KMS-11 (cell line): Measurements from ENCODE around the gene ZDHHC11.

Source experiments
- H2AFZ ChIP-seq: fragments of 200-600 bp; sonication (generic); 2 replicates; pipeline ENCODE4 v1.6.1; 2016; ENCODE audit warnings: antibody characterized with exemption, mixed run types, low read depth
- H3K27ac ChIP-seq: fragments of 200-600 bp; sonication (generic); 2 replicates; pipeline ENCODE4 v1.6.1; 2016; ENCODE audit warnings: mild to moderate bottlenecking, mixed run types
- H3K27me3 ChIP-seq: fragments of 200-600 bp; sonication (generic); 2 replicates; pipeline ENCODE4 v1.6.1; 2017; ENCODE audit warnings: mild to moderate bottlenecking, low read depth, mixed run types, moderate library complexity; ENCODE audit not compliant: insufficient read depth
- H3K36me3 ChIP-seq: fragments of 200-600 bp; sonication (generic); 2 replicates; pipeline ENCODE4 v1.6.1; 2017; ENCODE audit warnings: mild to moderate bottlenecking, mixed run types; ENCODE audit not compliant: insufficient read depth
- H3K4me1 ChIP-seq: fragments of 200-600 bp; sonication (generic); 2 replicates; pipeline ENCODE4 v1.6.1; 2016; ENCODE audit warnings: mild to moderate bottlenecking, low read depth, mixed run types; ENCODE audit not compliant: poor library complexity, severe bottlenecking
- H3K4me2 ChIP-seq: fragments of 200-600 bp; sonication (generic); 2 replicates; pipeline ENCODE4 v1.7.0; 2016; ENCODE audit warnings: mild to moderate bottlenecking, mixed run types
- H3K4me3 ChIP-seq: fragments of 200-600 bp; sonication (generic); IDR thresholded peaks from 2 replicates; pipeline ENCODE4 v1.6.1; 2017; ENCODE audit warnings: low read depth, low read length, mixed read lengths; ENCODE audit not compliant: insufficient read depth
- H3K79me2 ChIP-seq: fragments of 200-600 bp; sonication (generic); 2 replicates; pipeline ENCODE4 v1.6.1; 2016; ENCODE audit warnings: low read depth, mixed run types; ENCODE audit not compliant: insufficient read depth
- H3K9ac ChIP-seq: fragments of 200-600 bp; sonication (generic); 2 replicates; pipeline ENCODE4 v1.6.1; 2016; ENCODE audit warnings: mild to moderate bottlenecking, mixed run types
- H4K20me1 ChIP-seq: fragments of 200-600 bp; sonication (generic); 2 replicates; pipeline ENCODE4 v1.6.1; 2016; ENCODE audit warnings: mild to moderate bottlenecking, mixed run types; ENCODE audit not compliant: insufficient read depth
- TF ChIP-seq, protein P1 (sequence below): fragments of 200-600 bp; sonication (generic); conservative IDR thresholded peaks from 2 replicates; pipeline ENCODE4 v1.6.1; 2017; ENCODE audit warnings: low read depth, mild to moderate bottlenecking, antibody characterized with exemption, low read length, moderate library complexity, mixed read lengths

Gene ZDHHC11, protein sequence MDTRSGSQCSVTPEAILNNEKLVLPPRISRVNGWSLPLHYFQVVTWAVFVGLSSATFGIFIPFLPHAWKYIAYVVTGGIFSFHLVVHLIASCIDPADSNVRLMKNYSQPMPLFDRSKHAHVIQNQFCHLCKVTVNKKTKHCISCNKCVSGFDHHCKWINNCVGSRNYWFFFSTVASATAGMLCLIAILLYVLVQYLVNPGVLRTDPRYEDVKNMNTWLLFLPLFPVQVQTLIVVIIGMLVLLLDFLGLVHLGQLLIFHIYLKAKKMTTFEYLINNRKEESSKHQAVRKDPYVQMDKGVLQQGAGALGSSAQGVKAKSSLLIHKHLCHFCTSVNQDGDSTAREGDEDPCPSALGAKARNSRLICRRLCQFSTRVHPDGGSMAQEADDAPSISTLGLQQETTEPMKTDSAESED

DNA sequence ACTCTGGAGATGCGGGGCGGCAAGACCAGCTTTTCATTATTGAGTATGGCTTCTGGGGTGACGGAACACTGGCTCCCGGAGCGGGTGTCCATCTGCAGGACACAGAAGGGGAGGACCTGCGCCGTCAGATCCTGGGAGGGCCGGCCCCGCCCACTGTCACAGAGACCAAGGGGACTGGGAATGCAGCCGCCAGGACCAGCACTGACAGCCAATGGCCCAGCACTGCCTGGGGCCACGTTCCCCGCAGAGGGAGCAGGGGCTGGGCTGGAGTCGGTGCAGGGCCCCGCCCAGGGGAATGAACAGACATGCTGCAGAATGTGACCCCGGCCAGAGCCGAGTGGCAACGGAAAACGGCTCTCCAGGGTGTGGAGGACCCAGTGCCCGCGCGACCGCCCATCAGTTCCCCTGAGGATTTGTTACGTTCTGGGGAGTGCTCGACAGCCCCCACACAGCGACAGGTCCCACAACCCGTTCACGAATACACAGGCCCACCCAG, at the start of gene ZDHHC11:
TSS of gene ZDHHC11 (minus strand) at position 476 of the 496 bp plus-strand sequence. CDS start at position 92, 384 bp downstream.
- no peaks in the 10 kb centered on the region for H3K79me2 ChIP-seq
- H3K9ac ChIP-seq: no peak within 1 kb of the TSS
- no peaks in the 10 kb centered on the region for H4K20me1 ChIP-seq
- H3K27ac ChIP-seq: no peak within 1 kb of the TSS
- no peak within 1 kb of the TSS for H3K4me2 ChIP-seq
- TF ChIP-seq, protein P1, sequence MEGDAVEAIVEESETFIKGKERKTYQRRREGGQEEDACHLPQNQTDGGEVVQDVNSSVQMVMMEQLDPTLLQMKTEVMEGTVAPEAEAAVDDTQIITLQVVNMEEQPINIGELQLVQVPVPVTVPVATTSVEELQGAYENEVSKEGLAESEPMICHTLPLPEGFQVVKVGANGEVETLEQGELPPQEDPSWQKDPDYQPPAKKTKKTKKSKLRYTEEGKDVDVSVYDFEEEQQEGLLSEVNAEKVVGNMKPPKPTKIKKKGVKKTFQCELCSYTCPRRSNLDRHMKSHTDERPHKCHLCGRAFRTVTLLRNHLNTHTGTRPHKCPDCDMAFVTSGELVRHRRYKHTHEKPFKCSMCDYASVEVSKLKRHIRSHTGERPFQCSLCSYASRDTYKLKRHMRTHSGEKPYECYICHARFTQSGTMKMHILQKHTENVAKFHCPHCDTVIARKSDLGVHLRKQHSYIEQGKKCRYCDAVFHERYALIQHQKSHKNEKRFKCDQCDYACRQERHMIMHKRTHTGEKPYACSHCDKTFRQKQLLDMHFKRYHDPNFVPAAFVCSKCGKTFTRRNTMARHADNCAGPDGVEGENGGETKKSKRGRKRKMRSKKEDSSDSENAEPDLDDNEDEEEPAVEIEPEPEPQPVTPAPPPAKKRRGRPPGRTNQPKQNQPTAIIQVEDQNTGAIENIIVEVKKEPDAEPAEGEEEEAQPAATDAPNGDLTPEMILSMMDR: no peak
- H3K36me3 ChIP-seq: no peaks in the 10 kb centered on the region
- H3K4me3 ChIP-seq: no peak within 1 kb of the TSS
- no peak within 1 kb of the TSS for H2AFZ ChIP-seq
- peaks cover 17% of the 10 kb centered on the region for H3K27me3 ChIP-seq
- no peaks in the 10 kb centered on the region for H3K4me1 ChIP-seq

DNA sequence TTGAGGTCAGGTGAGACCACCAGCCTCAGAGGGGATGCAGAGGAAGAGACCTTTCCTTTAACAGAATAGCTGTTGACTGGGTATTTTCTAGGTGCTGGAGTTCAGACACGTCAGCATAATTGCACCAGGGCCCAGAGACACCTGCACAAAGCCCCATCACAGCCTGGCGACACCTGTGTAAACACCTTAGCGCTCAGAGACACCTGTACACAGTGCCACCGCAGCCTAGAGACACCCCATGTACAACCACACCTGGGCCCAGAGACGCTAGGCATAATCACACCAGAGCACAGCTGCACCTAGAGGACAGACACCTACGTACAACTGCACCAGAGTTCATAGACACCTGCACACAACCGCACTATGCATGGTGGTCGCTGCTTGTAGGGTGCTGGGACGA, 42.9 kb upstream of the ZDHHC11 start:
- H3K36me3 ChIP-seq: peaks cover 5% of the 10 kb centered on the region; the same call in 1 of the 2 replicates
- H3K4me1 ChIP-seq: peaks cover 20% of the 10 kb centered on the region
- peaks cover 55% of the 10 kb centered on the region for H3K79me2 ChIP-seq
- H3K27ac ChIP-seq: peak overlapping the region; percentile 50
- peak overlapping the region; percentile 48; the same call in 1 of the 2 replicates for H2AFZ ChIP-seq
- H3K27me3 ChIP-seq: no peaks in the 10 kb centered on the region
- no peaks in the 10 kb centered on the region for H4K20me1 ChIP-seq
- H3K4me3 ChIP-seq: peak overlapping the region; percentile 48
- peak overlapping the region; percentile 100 for H3K4me2 ChIP-seq
- TF ChIP-seq, protein P1: no peak
- H3K9ac ChIP-seq: peak overlapping the region; percentile 75

DNA sequence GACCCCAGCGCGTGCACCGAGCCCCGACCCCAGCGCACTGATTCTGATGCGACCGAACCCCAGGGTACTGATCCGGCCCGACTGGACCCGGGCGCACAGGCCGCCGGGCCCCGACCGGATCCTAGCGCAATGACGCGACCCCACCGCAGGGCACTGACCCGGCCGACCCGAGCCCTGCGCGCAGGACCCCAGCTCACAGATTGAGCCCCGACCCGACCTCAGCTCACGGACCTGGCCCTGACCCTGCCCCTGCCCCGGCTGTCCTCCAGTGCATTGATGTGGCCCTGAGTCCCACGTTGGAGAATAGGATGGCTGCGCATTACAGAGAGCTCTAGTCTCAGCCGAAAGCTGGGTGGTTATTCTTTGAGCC, 42.3 kb upstream of the ZDHHC11 start:
- no peaks in the 10 kb centered on the region for H3K27me3 ChIP-seq
- TF ChIP-seq, protein P1: no peak
- H3K9ac ChIP-seq: peak overlapping the region; percentile 75
- peak overlapping the region; percentile 48; the same call in 1 of the 2 replicates for H2AFZ ChIP-seq
- peak overlapping the region; percentile 48 for H3K4me3 ChIP-seq
- H3K27ac ChIP-seq: peak overlapping the region; percentile 50
- H3K4me2 ChIP-seq: peak overlapping the region; percentile 100
- peaks cover 7% of the 10 kb centered on the region; the same call in 1 of the 2 replicates for H3K36me3 ChIP-seq
- H3K79me2 ChIP-seq: peaks cover 55% of the 10 kb centered on the region
- peaks cover 20% of the 10 kb centered on the region for H3K4me1 ChIP-seq
- H4K20me1 ChIP-seq: no peaks in the 10 kb centered on the region

DNA sequence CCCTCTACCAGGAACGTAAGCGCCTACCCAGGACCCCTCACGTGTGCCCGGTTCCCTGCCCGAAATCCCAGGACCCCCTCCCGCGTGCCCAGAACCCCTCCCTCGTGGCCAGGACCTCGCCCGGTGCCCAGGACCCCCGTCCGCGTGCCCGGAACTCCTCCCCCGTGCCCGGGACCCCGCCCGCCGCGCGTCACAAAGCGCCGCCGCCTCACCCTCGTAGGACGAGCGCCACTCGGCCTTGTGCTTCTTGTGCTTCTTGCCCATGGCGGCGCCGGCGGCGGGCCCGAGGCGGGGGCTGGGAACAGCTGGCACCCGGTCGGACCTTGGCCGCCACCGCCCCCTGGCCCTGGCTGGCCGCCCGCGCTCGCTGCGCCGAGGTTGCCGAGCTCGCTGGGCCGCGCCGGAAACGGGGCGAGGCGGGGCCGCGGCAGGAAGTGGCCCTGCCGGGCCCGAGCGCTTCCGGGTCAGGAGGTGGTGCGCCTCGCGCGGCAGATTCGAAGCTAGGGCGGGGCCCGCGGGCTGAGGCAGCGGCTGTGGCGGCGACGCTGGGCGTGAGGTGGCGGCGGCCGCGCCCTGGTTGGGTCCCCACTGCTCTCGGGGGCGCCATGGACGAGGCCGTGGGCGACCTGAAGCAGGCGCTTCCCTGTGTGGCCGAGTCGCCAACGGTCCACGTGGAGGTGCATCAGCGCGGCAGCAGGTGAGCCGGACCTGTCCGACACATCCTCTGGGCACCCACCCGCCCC, 41.8 kb upstream of the ZDHHC11 start, which contains the start of the genes BRD9 and TRIP13:
TSS of gene BRD9 (minus strand) at position 408 of the 743 bp plus-strand sequence. CDS start at position 264, 144 bp downstream.
TSS of gene TRIP13 (plus strand) at position 491 of the 743 bp plus-strand sequence. CDS start at position 606, 115 bp downstream.
- H3K79me2 ChIP-seq: peaks cover 55% of the 10 kb centered on the region
- peak within 1 kb of the TSS; percentile 100 for H3K4me2 ChIP-seq
- H3K27me3 ChIP-seq: no peaks in the 10 kb centered on the region
- H3K4me3 ChIP-seq: peak within 1 kb of the TSS; percentile 48
- H4K20me1 ChIP-seq: no peaks in the 10 kb centered on the region
- peak within 1 kb of the TSS; percentile 50 for H3K27ac ChIP-seq
- TF ChIP-seq, protein P1: no peak
- peak within 1 kb of the TSS; percentile 48 for H2AFZ ChIP-seq
- H3K36me3 ChIP-seq: peaks cover 8% of the 10 kb centered on the region; the same call in 1 of the 2 replicates
- peak within 1 kb of the TSS; percentile 75 for H3K9ac ChIP-seq
- peaks cover 20% of the 10 kb centered on the region for H3K4me1 ChIP-seq
